GM18505 (cell line): ENCODE results near the gene ISOC2.
"Not testable (repeated sequence)": the region's sequence is repeated elsewhere in the genome, so short reads cannot be mapped to it uniquely, and the experiment has no call there.

Experiments used
- ATAC-seq: cut with Tn5 transposase; IDR thresholded peaks from one replicate; pipeline ENCODE4 v1.9.1; 2021; ENCODE audit not compliant: unreplicated experiment
- POLR2A ChIP-seq: IDR thresholded peaks from 4 replicates; pipeline ENCODE4 v1.6.1; 2011; ENCODE audit warnings: borderline replicate concordance; ENCODE audit not compliant: insufficient read depth, insufficient read length; ENCODE audit errors: extremely low read depth

ISOC2 gene

GRCh38 chr19:55461259-55461973 lies at the start of gene ISOC2:
Gene ISOC2 (minus strand): TSS chr19:55461642. CDS start chr19:55456486, 5,156 bp downstream.
- peak; percentile 65 for TF ChIP-seq POLR2A
- peak; percentile 89 for ATAC-seq

- ATAC-seq, result no peak
- TF ChIP-seq POLR2A, result no peak
Observed at GRCh38 chr19:55508120-55508519, 46.7 kb upstream of the ISOC2 start.

- TF ChIP-seq POLR2A, result no peak
- no peak for ATAC-seq
Observed at GRCh38 chr19:55504981-55505380, 43.5 kb upstream of the ISOC2 start.

GRCh38 chr19:55504252-55504603 lies 42.8 kb upstream of the ISOC2 start:
- no peak for TF ChIP-seq POLR2A
- ATAC-seq, result no peak

- peak; percentile 88 for ATAC-seq
- peak; percentile 36 for TF ChIP-seq POLR2A
Observed at GRCh38 chr19:55503502-55504251, 42.2 kb upstream of the ISOC2 start.

- no peak for TF ChIP-seq POLR2A
- no peak for ATAC-seq
Observed at GRCh38 chr19:55503157-55503501, 41.7 kb upstream of the ISOC2 start.

- ATAC-seq, result no peak
Observed at GRCh38 chr19:55502197-55502952, 40.9 kb upstream of the ISOC2 start.

GRCh38 chr19:55500368-55500952 lies 39.0 kb upstream of the ISOC2 start:
- TF ChIP-seq POLR2A, result no peak
- no peak for ATAC-seq

More at GRCh38 chr19:55502197-55502952, 40.9 kb upstream of the ISOC2 start:
- no peak for TF ChIP-seq POLR2A

GRCh38 chr19:55498246-55498840 lies 36.9 kb upstream of the ISOC2 start:
- ATAC-seq, result no peak
- no peak for TF ChIP-seq POLR2A

- TF ChIP-seq POLR2A, result no peak
- ATAC-seq, result no peak
Observed at GRCh38 chr19:55497763-55498162, 36.3 kb upstream of the ISOC2 start.

GRCh38 chr19:55496820-55497219 lies 35.4 kb upstream of the ISOC2 start:
- not testable (repeated sequence) for ATAC-seq

GRCh38 chr19:55495646-55496349 lies 34.4 kb upstream of the ISOC2 start:
- ATAC-seq, result no peak
- no peak for TF ChIP-seq POLR2A
